ENCODE results near the gene DNAJC15.

- TF ChIP-seq POLR2A (IDR thresholded peaks at IDR 0.05), result no peak
- TF ChIP-seq, protein P1, sequence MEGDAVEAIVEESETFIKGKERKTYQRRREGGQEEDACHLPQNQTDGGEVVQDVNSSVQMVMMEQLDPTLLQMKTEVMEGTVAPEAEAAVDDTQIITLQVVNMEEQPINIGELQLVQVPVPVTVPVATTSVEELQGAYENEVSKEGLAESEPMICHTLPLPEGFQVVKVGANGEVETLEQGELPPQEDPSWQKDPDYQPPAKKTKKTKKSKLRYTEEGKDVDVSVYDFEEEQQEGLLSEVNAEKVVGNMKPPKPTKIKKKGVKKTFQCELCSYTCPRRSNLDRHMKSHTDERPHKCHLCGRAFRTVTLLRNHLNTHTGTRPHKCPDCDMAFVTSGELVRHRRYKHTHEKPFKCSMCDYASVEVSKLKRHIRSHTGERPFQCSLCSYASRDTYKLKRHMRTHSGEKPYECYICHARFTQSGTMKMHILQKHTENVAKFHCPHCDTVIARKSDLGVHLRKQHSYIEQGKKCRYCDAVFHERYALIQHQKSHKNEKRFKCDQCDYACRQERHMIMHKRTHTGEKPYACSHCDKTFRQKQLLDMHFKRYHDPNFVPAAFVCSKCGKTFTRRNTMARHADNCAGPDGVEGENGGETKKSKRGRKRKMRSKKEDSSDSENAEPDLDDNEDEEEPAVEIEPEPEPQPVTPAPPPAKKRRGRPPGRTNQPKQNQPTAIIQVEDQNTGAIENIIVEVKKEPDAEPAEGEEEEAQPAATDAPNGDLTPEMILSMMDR (IDR thresholded peaks at IDR 0.05), result no peak
- TF ChIP-seq POLR2AphosphoS5 (IDR thresholded peaks at IDR 0.05), result no peak
- no peak for TF ChIP-seq EP300 (IDR thresholded peaks at IDR 0.05)
Observed at GRCh38 chr13:43123856-43124255, 100.5 kb downstream of the DNAJC15 start.
